CD4-positive, alpha-beta T cell treated with Interleukin-17A for 1 hour (primary cell): ENCODE results near the gene DLG2.

Experiments used
- DNase-seq: peaks from one replicate; pipeline ENCODE4 v3.0.0-alpha.2; 2020

DLG2 gene

GRCh38 chr11:84963240-84963639 lies 663.9 kb downstream of the DLG2 start:
- no peak for DNase-seq

- no peak for DNase-seq
Observed at GRCh38 chr11:84962018-84962417, 665.1 kb downstream of the DLG2 start.

- DNase-seq, result no peak
Observed at GRCh38 chr11:84958295-84958694, 668.8 kb downstream of the DLG2 start.

- DNase-seq, result no peak
Observed at GRCh38 chr11:84950569-84951270, 676.4 kb downstream of the DLG2 start.

GRCh38 chr11:84947970-84948580 lies 679.1 kb downstream of the DLG2 start:
- DNase-seq, result no peak

GRCh38 chr11:84947070-84947469 lies 680.1 kb downstream of the DLG2 start:
- DNase-seq, result no peak

GRCh38 chr11:84930863-84931262 lies 696.3 kb downstream of the DLG2 start:
- DNase-seq, result no peak

- DNase-seq, result no peak
Observed at GRCh38 chr11:84929738-84930137, 697.4 kb downstream of the DLG2 start.

- DNase-seq, result no peak
Observed at GRCh38 chr11:84924154-84924692, 702.9 kb downstream of the DLG2 start.

GRCh38 chr11:84923489-84923888 lies 703.7 kb downstream of the DLG2 start:
- no peak for DNase-seq

GRCh38 chr11:84922836-84923235 lies 704.3 kb downstream of the DLG2 start:
- no peak for DNase-seq

- no peak for DNase-seq
Observed at GRCh38 chr11:84922212-84922805, 704.8 kb downstream of the DLG2 start.

GRCh38 chr11:84914511-84914910 lies 712.6 kb downstream of the DLG2 start:
- no peak for DNase-seq

GRCh38 chr11:84909740-84910139 lies 717.4 kb downstream of the DLG2 start:
- no peak for DNase-seq

GRCh38 chr11:84906995-84907394 lies 720.1 kb downstream of the DLG2 start:
- DNase-seq, result no peak

- no peak for DNase-seq
Observed at GRCh38 chr11:84905411-84905810, 721.7 kb downstream of the DLG2 start.

GRCh38 chr11:84902445-84902844 lies 724.7 kb downstream of the DLG2 start:
- no peak for DNase-seq

GRCh38 chr11:84901991-84902390 lies 725.2 kb downstream of the DLG2 start:
- no peak for DNase-seq

GRCh38 chr11:84899740-84900139 lies 727.4 kb downstream of the DLG2 start:
- DNase-seq, result no peak

GRCh38 chr11:84899134-84899533 lies 728.0 kb downstream of the DLG2 start:
- no peak for DNase-seq

GRCh38 chr11:84894666-84895065 lies 732.5 kb downstream of the DLG2 start:
- no peak for DNase-seq

GRCh38 chr11:84890676-84891075 lies 736.5 kb downstream of the DLG2 start:
- no peak for DNase-seq

- DNase-seq, result no peak
Observed at GRCh38 chr11:84889556-84889955, 737.6 kb downstream of the DLG2 start.

GRCh38 chr11:84887055-84887629 lies 740.0 kb downstream of the DLG2 start:
- no peak for DNase-seq
